ENCODE measurements around the gene HDAC7. TPM values are rescaled to one million over a fixed set of nuclear protein-coding genes. Genes with fewer than 3 reads are reported as not detected.

HDAC7 gene
- total and polyA plus RNA-seq, 12 donors, result 9.1 to 184 (median 147) TPM

- WGBS, 4 donors, result 54 to 83% (median 65%) methylated on average over 8 to 14 of the region's 14 CpGs
- Histone ChIP-seq H3K9me3 (replicated peaks in 1 of 3) (no peaks in the 10 kb centered on the region), H3K4me3 (peak overlapping the region; percentile 57 to 78 (median 64))
These were observed 45.7 kb downstream of the HDAC7 start for GRCh38 chr12:47773858-47774580.

GRCh38 chr12:47773062-47773857 is 46.4 kb downstream of the HDAC7 start, which contains the start of gene SLC48A1:
Gene SLC48A1 (plus strand): TSS chr12:47773238. CDS start chr12:47773305, 67 bp downstream.
- Histone ChIP-seq H3K27me3 (no peaks in the 10 kb centered on the region), H3K4me1 (replicated peaks in 1 of 2) (peaks cover 42 to 55% of the 10 kb centered on the region in 2 donors), H3K36me3 (replicated peaks in 1 of 2) (no peaks in the 10 kb centered on the region), H3K9me3 (replicated peaks in 1 of 3) (no peaks in the 10 kb centered on the region), H3K27ac (peak within 1 kb of the TSS in 4 of 5 donors; percentile 74 to 87 (median 84)), H3K4me3 (peak within 1 kb of the TSS; percentile 57 to 78 (median 64))
- TF ChIP-seq POLR2A (IDR thresholded peaks at IDR 0.05) (peak; percentile 82 to 91), CTCF (IDR thresholded peaks at IDR 0.05) (peak in 3 of 6 experiments; percentile 11 to 40 (median 35))
- peak; percentile 65 to 82 (median 78) for DNase-seq
- WGBS, 4 donors, result 0 to 2% (median 1%) methylated on average over 17 to 106 of the region's 106 CpGs
- intact Hi-C loops (cut with DNase I), result no loop called here

More at GRCh38 chr12:47773858-47774580, 45.7 kb downstream of the HDAC7 start:
- H3K4me1 ChIP-seq (replicated peaks in 1 of 2), result peaks cover 42 to 63% of the 10 kb centered on the region in 2 donors
- H3K27me3 ChIP-seq, result no peaks in the 10 kb centered on the region
- intact Hi-C loops (cut with DNase I), result no loop called here
- no peaks in the 10 kb centered on the region for H3K36me3 ChIP-seq (replicated peaks in 1 of 2)
- TF ChIP-seq POLR2A (IDR thresholded peaks at IDR 0.05), result no peak
- no peak for TF ChIP-seq CTCF (IDR thresholded peaks at IDR 0.05)
- DNase-seq, result no peak
- peak overlapping the region in 4 of 5 donors; percentile 74 to 87 (median 84) for H3K27ac ChIP-seq

- peak overlapping the region in 2 of 4 donors; percentile 3 to 78 for H3K4me3 ChIP-seq
- H3K4me1 ChIP-seq (replicated peaks in 1 of 2), result peaks cover 37 to 50% of the 10 kb centered on the region in 2 donors
- no peak for DNase-seq
- peak overlapping the region in 3 of 5 donors; percentile 81 to 87 (median 86) for H3K27ac ChIP-seq
- no peaks in the 10 kb centered on the region for H3K9me3 ChIP-seq (replicated peaks in 1 of 3)
- intact Hi-C loops (cut with DNase I), result no loop called here
- no peaks in the 10 kb centered on the region for H3K27me3 ChIP-seq
- no peaks in the 10 kb centered on the region for H3K36me3 ChIP-seq (replicated peaks in 1 of 2)
- 14 to 17% (median 17%) methylated on average over 16 to 17 of the region's 17 CpGs for WGBS, 4 donors
- TF ChIP-seq POLR2A (IDR thresholded peaks at IDR 0.05), result no peak
- TF ChIP-seq CTCF (IDR thresholded peaks at IDR 0.05), result peak in 2 of 6 experiments; percentile 26 to 27
These were observed 47.0 kb downstream of the HDAC7 start for GRCh38 chr12:47772738-47773061.

- H3K36me3 ChIP-seq (replicated peaks in 1 of 2), result no peaks in the 10 kb centered on the region
- no peaks in the 10 kb centered on the region for H3K27me3 ChIP-seq
- TF ChIP-seq POLR2A (IDR thresholded peaks at IDR 0.05), result no peak
- TF ChIP-seq CTCF (IDR thresholded peaks at IDR 0.05), result no peak
- peaks cover 32 to 45% of the 10 kb centered on the region in 2 donors for H3K4me1 ChIP-seq (replicated peaks in 1 of 2)
- DNase-seq, result no peak
- peak overlapping the region in 1 of 4 donors; percentile 78 for H3K4me3 ChIP-seq
- peak overlapping the region in 3 of 5 donors; percentile 81 to 87 (median 86) for H3K27ac ChIP-seq
- intact Hi-C loops (cut with DNase I), result no loop called here
- 81 to 88% (median 86%) methylated on average over 13 of the region's 13 CpGs for WGBS, 4 donors
- H3K9me3 ChIP-seq (replicated peaks in 1 of 3), result no peaks in the 10 kb centered on the region
These were observed 47.5 kb downstream of the HDAC7 start for GRCh38 chr12:47772094-47772660.

All from adrenal gland (tissue), 12 donors.